Naive thymus-derived CD4-positive, alpha-beta T cell (primary cell): ENCODE measurements around the gene NBEAL2. TPM values are rescaled to one million over a fixed set of nuclear protein-coding genes. Genes with fewer than 3 reads are reported as not detected.
"Not testable (repeated sequence)": the region's sequence is repeated elsewhere in the genome, so short reads cannot be mapped to it uniquely, and the experiment has no call there.

Experiments used
- ATAC-seq: fragments of 150-1000 bp; cut with Tn5 transposase; 2 replicates; pipeline ENCODE4 v1.10.0; 2021; ENCODE audit warnings: mild to moderate bottlenecking, moderate library complexity
- CTCF ChIA-PET: fragments of 350-600 bp; sonication (Branson Sonifier 250); formaldehyde crosslinking; loops from one replicate; lab custom pipeline; 2021; ENCODE audit warnings: antibody characterized with exemption; lab: Charles Lee
- POLR2A ChIA-PET: fragments of 350-600 bp; sonication (Branson Sonifier 250); formaldehyde crosslinking; loops from one replicate; lab custom pipeline; 2021; ENCODE audit warnings: antibody characterized with exemption, inconsistent platforms; lab: Charles Lee
- DNase-seq, 9 donors: peaks; one replicate each; pipeline versions ENCODE4 v3.0.0 to v3.0.0-alpha.2; 2020 to 2022; ENCODE audit warnings: mixed read lengths in 1 of 9
- H3K27ac ChIP-seq: one replicate; pipeline ENCODE4 v1.7.0; 2013; ENCODE audit warnings: mild to moderate bottlenecking, low read depth, low read length, moderate library complexity
- H3K27me3 ChIP-seq, 2 donors: one replicate each; pipeline ENCODE4 v1.7.0; 2013; ENCODE audit warnings: low read length in 2 of 2, mild to moderate bottlenecking in 2 of 2, moderate library complexity in 2 of 2; ENCODE audit not compliant: control insufficient read depth in 2 of 2, insufficient read depth in 2 of 2
- H3K36me3 ChIP-seq, 3 experiments: 1 replicate in 2 of 3; 2 replicates in 1 of 3; pipeline ENCODE4 v1.7.0; 2013; ENCODE audit warnings: low read length in 3 of 3, mild to moderate bottlenecking in 3 of 3, moderate library complexity in 1 of 3; ENCODE audit not compliant: insufficient read depth in 3 of 3, control insufficient read depth in 2 of 3
- H3K4me1 ChIP-seq, 2 donors: one replicate each; pipeline ENCODE4 v1.7.0; 2013; ENCODE audit warnings: low read length in 2 of 2, mild to moderate bottlenecking in 2 of 2, moderate library complexity in 1 of 2; ENCODE audit not compliant: control insufficient read depth in 2 of 2, insufficient read depth in 2 of 2
- H3K4me3 ChIP-seq: 2 replicates; pipeline ENCODE4 v1.7.0; 2013; ENCODE audit warnings: mild to moderate bottlenecking, low read length
- H3K9me3 ChIP-seq, 3 experiments: 1 replicate in 2 of 3; 2 replicates in 1 of 3; pipeline ENCODE4 v1.7.0; 2013; ENCODE audit warnings: low read length in 3 of 3; ENCODE audit not compliant: control insufficient read depth in 2 of 3
- H3K27ac Mint-ChIP-seq, 9 donors: one replicate each; pipeline ENCODE4 v1.8.0; 2020 to 2022; ENCODE audit warnings: mixed read lengths in 9 of 9, mild to moderate bottlenecking in 8 of 9, moderate library complexity in 5 of 9, inconsistent platforms in 2 of 9
- H3K27me3 Mint-ChIP-seq, 5 donors: one replicate each; pipeline ENCODE4 v1.8.0; 2021 to 2022; ENCODE audit warnings: mixed read lengths in 5 of 5, mild to moderate bottlenecking in 1 of 5
- H3K36me3 Mint-ChIP-seq, 5 donors: one replicate each; pipeline ENCODE4 v1.8.0; 2020 to 2022; ENCODE audit warnings: mixed read lengths in 5 of 5, mild to moderate bottlenecking in 3 of 5, inconsistent platforms in 1 of 5
- H3K4me1 Mint-ChIP-seq, 7 donors: one replicate each; pipeline ENCODE4 v1.8.0; 2020 to 2022; ENCODE audit warnings: mixed read lengths in 7 of 7, mild to moderate bottlenecking in 3 of 7, inconsistent platforms in 1 of 7
- H3K4me3 Mint-ChIP-seq, 10 donors: one replicate each; pipeline ENCODE4 v1.8.0; 2020 to 2022; ENCODE audit warnings: mild to moderate bottlenecking in 10 of 10, mixed read lengths in 10 of 10, moderate library complexity in 6 of 10, inconsistent platforms in 2 of 10
- H3K9me3 Mint-ChIP-seq, 11 donors: one replicate each; pipeline ENCODE4 v1.8.0; 2020 to 2022; ENCODE audit warnings: mixed read lengths in 11 of 11, mild to moderate bottlenecking in 4 of 11, inconsistent platforms in 1 of 11, moderate library complexity in 1 of 11
- intact Hi-C, 2 donors: fragments of 100-400 bp; cut with micrococcal nuclease; formaldehyde crosslinking; loops; one replicate each; pipeline ENCODE4 v1.15.1; 2023
- polyA plus RNA-seq, 2 donors: library from polyadenylated mRNA; unstranded; fragments of 300-500 nt; fragmentation: Illumina TruSeq; gene quantifications; one replicate each; pipeline ENCODE4 v1.2.3, GENCODE V29; 2021
- total RNA-seq, 6 experiments: library from RNA in 5 of 6; stranded (reverse) in 5 of 6; gene quantifications; 1 replicate in 5 of 6; 2 replicates in 1 of 6; pipeline ENCODE4 v1.2.3 and lab custom pipeline; 2021 to 2026

NBEAL2 gene
- total and polyA plus RNA-seq, 7 experiments from 2014 or later, result 1.7 to 289 (median 50.4) TPM

DNA sequence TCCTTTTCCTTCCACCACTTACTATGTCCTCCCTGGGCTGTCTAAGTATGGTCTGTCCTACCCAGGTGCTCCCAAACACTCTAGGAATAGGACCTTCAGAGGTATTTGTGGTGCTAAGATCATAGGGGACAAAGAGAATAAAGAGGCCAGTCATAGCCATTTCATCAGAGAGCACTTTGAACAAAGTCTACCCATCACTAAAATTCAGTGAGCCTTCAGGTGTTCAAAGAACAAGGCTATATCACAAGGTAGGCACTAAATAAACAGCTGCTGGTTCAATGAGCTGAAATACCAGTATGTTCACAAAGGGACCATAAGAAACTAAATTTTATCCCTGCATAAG lies 38.8 kb downstream of the NBEAL2 start:
- H3K36me3 ChIP-seq, result peaks cover 3 to 47% (median 14%) of the 10 kb centered on the region in 3 experiments

DNA sequence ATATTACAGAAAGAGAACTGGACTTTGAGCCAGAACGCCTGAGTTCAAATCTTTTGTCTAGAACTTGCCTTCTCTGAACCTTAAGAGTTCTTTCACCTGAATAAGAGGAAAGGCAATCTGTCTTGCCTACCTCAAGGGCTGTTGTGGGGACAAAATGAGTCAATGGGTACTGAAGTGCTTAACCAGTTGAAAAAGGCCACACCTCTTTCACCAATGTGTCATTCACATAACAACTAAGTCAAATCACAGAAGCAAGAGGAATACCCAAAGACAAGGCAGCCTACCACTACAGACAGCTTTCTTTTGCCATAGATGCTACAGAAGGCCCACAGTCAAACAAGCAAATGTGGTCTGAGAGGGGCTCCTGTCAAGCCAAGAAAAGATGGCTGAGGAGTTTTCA lies 39.7 kb downstream of the NBEAL2 start:
- intact Hi-C loops, result loop anchor here in 1 of 2 donors (5.0 kb wide), 1 partner anchor 303 kb away; no protein-coding TSS in a partner anchor
- Histone ChIP-seq H3K9me3 (no peaks in the 10 kb centered on the region), H3K27ac (no peak overlapping the region), H3K27me3 (no peaks in the 10 kb centered on the region), H3K36me3 (peaks cover 3 to 44% (median 14%) of the 10 kb centered on the region in 3 experiments), H3K4me3 (no peak overlapping the region), H3K4me1 (peaks cover 7 to 18% of the 10 kb centered on the region in 2 donors)
- ATAC-seq, result no peak
- Mint-ChIP-seq H3K9me3 (no peaks in the 10 kb centered on the region), H3K27ac (peak overlapping the region; percentile 52 to 93 (median 75)), H3K27me3 (no peaks in the 10 kb centered on the region), H3K4me1 (peaks cover 25 to 55% (median 33%) of the 10 kb centered on the region in 7 donors), H3K36me3 (peaks cover 0 to 35% (median 11%) of the 10 kb centered on the region in 5 donors), H3K4me3 (peak overlapping the region in 1 of 10 donors; percentile 2)
- ChIA-PET CTCF (no interaction called here), POLR2A (no interaction called here)
- no peak for DNase-seq

More for the DNA sequence above, 38.8 kb downstream of the NBEAL2 start:
- H3K27ac Mint-ChIP-seq, result peak overlapping the region in 7 of 9 donors; percentile 53 to 93 (median 82)
- ChIA-PET CTCF (no interaction called here), POLR2A (no interaction called here)
- Histone ChIP-seq H3K9me3 (no peaks in the 10 kb centered on the region), H3K4me1 (peaks cover 7 to 18% of the 10 kb centered on the region in 2 donors), H3K27me3 (no peaks in the 10 kb centered on the region), H3K4me3 (no peak overlapping the region), H3K27ac (peak overlapping the region; percentile 18)
- H3K4me3 Mint-ChIP-seq, result no peak overlapping the region
- no peak for ATAC-seq
- peaks cover 0 to 35% (median 11%) of the 10 kb centered on the region in 5 donors for H3K36me3 Mint-ChIP-seq
- peaks cover 25 to 61% (median 33%) of the 10 kb centered on the region in 7 donors for H3K4me1 Mint-ChIP-seq
- DNase-seq, result no peak
- H3K9me3 Mint-ChIP-seq, result no peaks in the 10 kb centered on the region
- intact Hi-C loops, result loop anchor here in 1 of 2 donors (5.0 kb wide), 1 partner anchor 304 kb away; no protein-coding TSS in a partner anchor
- H3K27me3 Mint-ChIP-seq, result no peaks in the 10 kb centered on the region

DNA sequence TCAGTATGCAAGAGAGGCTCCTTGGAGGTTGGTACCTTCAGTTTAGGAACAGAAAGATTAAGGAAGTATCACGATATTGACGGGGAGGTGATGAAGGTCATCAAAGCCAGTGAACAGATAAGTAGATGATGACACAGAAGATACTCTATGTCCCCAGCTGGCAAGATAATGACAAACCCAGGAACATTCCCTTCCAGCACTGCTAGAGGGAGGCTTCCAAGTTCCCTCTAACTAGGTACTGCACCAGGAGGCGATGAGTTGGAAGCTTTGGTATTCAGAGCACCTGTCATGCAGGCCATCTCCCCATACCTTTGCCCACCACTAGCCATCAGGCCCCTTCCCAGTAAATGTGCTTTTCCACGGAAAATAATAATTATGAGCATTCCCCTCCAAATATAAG lies 40.8 kb downstream of the NBEAL2 start:
- ATAC-seq, result no peak

DNA sequence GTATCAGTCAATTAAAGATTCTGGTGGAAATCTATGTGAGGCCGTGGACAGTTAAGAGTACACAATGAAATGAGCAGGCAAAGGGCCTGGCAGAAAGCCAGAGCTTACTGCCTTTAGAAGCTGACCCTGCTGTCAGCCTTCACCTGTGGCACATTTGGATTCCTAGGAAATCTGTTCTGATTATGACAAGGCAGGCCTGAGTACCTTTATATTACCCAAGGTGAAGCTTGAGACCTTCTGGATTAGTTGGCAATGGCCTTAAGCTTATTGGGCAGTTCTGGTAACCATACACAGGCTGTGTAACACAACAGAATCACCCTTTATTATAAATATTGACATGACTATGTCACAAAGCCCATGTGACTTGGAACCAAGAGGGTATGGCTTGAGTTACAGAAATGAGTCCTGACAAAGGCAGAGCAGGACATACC lies 43.2 kb downstream of the NBEAL2 start:
- H3K4me1 ChIP-seq, result peaks cover under 1 to 4% of the 10 kb centered on the region in 2 donors
- POLR2A ChIA-PET, result interaction anchor here (1.1 kb wide), 1 partner anchor 12 kb away, joined by 3 read pairs; no protein-coding TSS in a partner anchor
- H3K36me3 ChIP-seq, result peaks cover 0 to 26% (median 8%) of the 10 kb centered on the region in 3 experiments
- no peaks in the 10 kb centered on the region for H3K9me3 ChIP-seq
- H3K9me3 Mint-ChIP-seq, result no peaks in the 10 kb centered on the region
- no peak for DNase-seq
- no peak overlapping the region for H3K4me3 Mint-ChIP-seq
- peaks cover 21 to 47% (median 43%) of the 10 kb centered on the region in 7 donors for H3K4me1 Mint-ChIP-seq
- H3K27me3 Mint-ChIP-seq, result no peaks in the 10 kb centered on the region
- H3K27ac Mint-ChIP-seq, result peak overlapping the region in 4 of 9 donors; percentile 21 to 71 (median 44)
- H3K27ac ChIP-seq, result no peak overlapping the region
- peaks cover 4 to 24% (median 10%) of the 10 kb centered on the region in 5 donors for H3K36me3 Mint-ChIP-seq
- H3K4me3 ChIP-seq, result no peak overlapping the region
- intact Hi-C loops, result no loop called here
- CTCF ChIA-PET, result interaction anchor here (0.6 kb wide), 1 partner anchor 375 kb away, joined by 9 read pairs; no protein-coding TSS in a partner anchor
- ATAC-seq, result no peak
- H3K27me3 ChIP-seq, result no peaks in the 10 kb centered on the region

More for the DNA sequence above, 40.8 kb downstream of the NBEAL2 start:
- no peak for DNase-seq
- Histone ChIP-seq H3K9me3 (no peaks in the 10 kb centered on the region), H3K4me3 (no peak overlapping the region), H3K27ac (no peak overlapping the region), H3K27me3 (no peaks in the 10 kb centered on the region), H3K4me1 (peaks cover 7 to 18% of the 10 kb centered on the region in 2 donors), H3K36me3 (peaks cover 3 to 44% (median 14%) of the 10 kb centered on the region in 3 experiments)
- Mint-ChIP-seq H3K4me1 (peaks cover 26 to 58% (median 41%) of the 10 kb centered on the region in 7 donors), H3K36me3 (peaks cover 0 to 33% (median 11%) of the 10 kb centered on the region in 5 donors), H3K27me3 (no peaks in the 10 kb centered on the region), H3K27ac (peak overlapping the region in 8 of 9 donors; percentile 39 to 93 (median 77)), H3K9me3 (no peaks in the 10 kb centered on the region), H3K4me3 (no peak overlapping the region)
- intact Hi-C loops, result no loop called here
- CTCF ChIA-PET, result no interaction called here
- POLR2A ChIA-PET, result interaction anchor here (1.1 to 1.4 kb wide), 2 partner anchors 8 to 11 kb away, joined by 3 to 4 read pairs; no protein-coding TSS in a partner anchor

DNA sequence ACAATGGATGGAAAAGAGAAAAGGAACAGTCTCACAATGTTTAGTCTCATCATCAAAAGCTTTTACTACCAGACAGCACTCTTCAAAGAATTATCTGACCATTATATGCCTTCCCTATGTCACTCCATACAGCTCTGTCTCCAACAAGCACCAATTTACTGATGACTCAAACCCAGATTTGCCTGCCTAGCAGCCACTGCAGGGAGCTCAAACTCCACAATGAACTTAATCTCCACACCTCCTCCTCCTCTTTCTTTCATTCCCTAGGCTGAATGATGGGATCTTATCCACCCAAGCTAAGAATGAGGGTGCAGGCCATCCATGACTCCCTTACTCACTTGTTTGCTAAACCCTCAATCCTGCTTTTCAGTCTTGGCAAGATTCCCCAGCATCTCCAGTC lies 45.5 kb downstream of the NBEAL2 start:
- H3K9me3 ChIP-seq, result no peaks in the 10 kb centered on the region
- Mint-ChIP-seq H3K9me3 (no peaks in the 10 kb centered on the region), H3K27ac (peak overlapping the region in 7 of 9 donors; percentile 0 to 75 (median 8)), H3K4me1 (peaks cover 7 to 30% (median 25%) of the 10 kb centered on the region in 7 donors), H3K27me3 (no peaks in the 10 kb centered on the region), H3K4me3 (no peak overlapping the region), H3K36me3 (peaks cover 4 to 13% (median 8%) of the 10 kb centered on the region in 5 donors)
- DNase-seq, result no peak
- CTCF ChIA-PET, result no interaction called here
- no peaks in the 10 kb centered on the region for H3K4me1 ChIP-seq
- ATAC-seq, result no peak
- H3K36me3 ChIP-seq, result peaks cover 0 to 11% (median 0%) of the 10 kb centered on the region in 3 experiments
- H3K27me3 ChIP-seq, result no peaks in the 10 kb centered on the region
- H3K27ac ChIP-seq, result no peak overlapping the region
- no peak overlapping the region for H3K4me3 ChIP-seq
- POLR2A ChIA-PET, result no interaction called here
- intact Hi-C loops, result no loop called here

DNA sequence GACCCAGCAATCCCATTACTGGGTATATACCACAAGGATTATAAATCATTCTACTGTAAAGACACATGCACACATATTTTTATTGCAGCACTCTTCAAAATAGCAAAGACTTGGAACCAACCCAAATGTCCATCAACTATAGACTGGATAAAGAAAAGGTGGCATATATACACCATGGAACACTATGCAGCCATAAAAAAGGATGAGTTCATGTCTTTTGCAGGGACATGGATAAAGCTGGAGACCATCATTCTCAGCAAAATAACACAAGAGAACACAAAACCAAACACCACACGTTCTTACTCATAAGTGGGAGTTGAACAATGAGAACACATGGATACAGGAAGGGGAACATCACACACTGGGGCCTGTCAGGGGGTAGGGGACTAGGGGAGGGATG lies 47.0 kb downstream of the NBEAL2 start:
- H3K4me3 Mint-ChIP-seq, H3K9me3 Mint-ChIP-seq, DNase-seq, POLR2A ChIA-PET, ATAC-seq, H3K27me3 Mint-ChIP-seq, H3K27me3 ChIP-seq, H3K27ac ChIP-seq, H3K4me1 ChIP-seq, intact Hi-C loops, H3K4me3 ChIP-seq, H3K9me3 ChIP-seq, H3K36me3 ChIP-seq, CTCF ChIA-PET: not testable (repeated sequence)
- Mint-ChIP-seq H3K4me1 (peaks cover 12 to 40% (median 30%) of the 10 kb centered on the region in 7 donors), H3K36me3 (peaks cover 4 to 17% (median 6%) of the 10 kb centered on the region in 5 donors), H3K27ac (peak overlapping the region in 1 of 9 donors; percentile 89)
